Dedifferentiated amniotic fluid mesenchymal stem cell (primary cell): Measurements from ENCODE around the gene GALNTL6.

Experiments
- DNase-seq: peaks from one replicate; pipeline ENCODE4 v3.0.0-alpha.2; 2016; ENCODE audit errors: extremely low spot score

GALNTL6 gene

GRCh38 chr4:171880136-171880535, 66.9 kb downstream of the GALNTL6 start:
- peak; percentile 74 for DNase-seq

- no peak for DNase-seq
Observed at GRCh38 chr4:171889681-171890080, 76.5 kb downstream of the GALNTL6 start.

- no peak for DNase-seq
Observed at GRCh38 chr4:171891038-171891437, 77.8 kb downstream of the GALNTL6 start.

GRCh38 chr4:171896426-171896825, 83.2 kb downstream of the GALNTL6 start:
- no peak for DNase-seq

- no peak for DNase-seq
Observed at GRCh38 chr4:171919314-171919713, 106.1 kb downstream of the GALNTL6 start.

GRCh38 chr4:171920901-171921300, 107.7 kb downstream of the GALNTL6 start:
- no peak for DNase-seq

- DNase-seq: no peak
Observed at GRCh38 chr4:171924746-171925376, 111.7 kb downstream of the GALNTL6 start.

- no peak for DNase-seq
Observed at GRCh38 chr4:171928336-171928735, 115.1 kb downstream of the GALNTL6 start.

GRCh38 chr4:171929477-171929876, 116.3 kb downstream of the GALNTL6 start:
- no peak for DNase-seq

GRCh38 chr4:171929907-171930306, 116.7 kb downstream of the GALNTL6 start:
- no peak for DNase-seq

- DNase-seq: no peak
Observed at GRCh38 chr4:171932238-171932637, 119.0 kb downstream of the GALNTL6 start.

- DNase-seq: no peak
Observed at GRCh38 chr4:171940656-171941055, 127.5 kb downstream of the GALNTL6 start.

- no peak for DNase-seq
Observed at GRCh38 chr4:171947400-171947799, 134.2 kb downstream of the GALNTL6 start.

- no peak for DNase-seq
Observed at GRCh38 chr4:171948038-171948437, 134.8 kb downstream of the GALNTL6 start.

GRCh38 chr4:171954650-171955049, 141.4 kb downstream of the GALNTL6 start:
- DNase-seq: no peak

GRCh38 chr4:171956678-171957077, 143.5 kb downstream of the GALNTL6 start:
- no peak for DNase-seq

- DNase-seq: no peak
Observed at GRCh38 chr4:171962110-171962509, 148.9 kb downstream of the GALNTL6 start.

- DNase-seq: no peak
Observed at GRCh38 chr4:171966356-171966755, 153.2 kb downstream of the GALNTL6 start.

GRCh38 chr4:171978216-171978615, 165.0 kb downstream of the GALNTL6 start:
- DNase-seq: no peak

GRCh38 chr4:171979461-171979860, 166.3 kb downstream of the GALNTL6 start:
- DNase-seq: no peak

- no peak for DNase-seq
Observed at GRCh38 chr4:171981185-171981584, 168.0 kb downstream of the GALNTL6 start.

GRCh38 chr4:171983935-171984805, 171.0 kb downstream of the GALNTL6 start:
- DNase-seq: no peak

GRCh38 chr4:171985129-171985528, 171.9 kb downstream of the GALNTL6 start:
- no peak for DNase-seq
